ENCODE measurements around the gene PPARG.

DNA sequence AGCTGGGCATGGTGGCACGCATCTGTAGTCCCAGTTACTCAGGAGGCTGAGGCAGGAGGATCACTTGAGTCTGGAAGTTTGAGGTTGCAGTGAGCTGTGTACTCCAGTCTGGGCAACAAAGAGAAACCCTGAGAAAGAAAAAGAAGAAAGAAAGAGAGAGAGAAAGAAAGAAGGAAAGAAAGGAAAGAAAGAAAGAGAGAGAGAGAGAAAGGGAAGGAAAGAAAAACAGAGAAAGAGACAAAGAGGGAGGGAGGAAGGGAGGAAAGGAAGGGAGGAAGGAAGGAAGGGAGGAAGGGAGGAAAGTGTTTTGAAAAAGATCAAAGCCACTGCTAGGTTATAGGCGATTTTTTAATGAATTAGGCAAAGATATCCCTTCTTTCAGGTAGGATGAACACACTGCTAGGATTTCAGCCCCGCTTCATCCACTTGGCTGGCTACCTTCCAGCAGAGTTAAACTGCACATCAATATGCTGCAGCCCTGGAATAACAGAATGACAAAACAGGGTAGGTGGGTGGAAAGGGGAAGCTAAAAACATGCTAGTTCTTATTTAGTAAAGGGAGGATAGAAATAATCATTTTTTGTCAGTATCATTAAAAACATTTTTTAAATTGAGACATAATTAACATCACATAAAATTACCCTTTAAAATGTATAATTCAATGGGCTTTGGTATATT lies 12.8 kb upstream of the PPARG start:
- TF ChIP-seq YY1 (IDR thresholded peaks at IDR 0.05; ENCODE audit: insufficient read depth, insufficient read length) (no peak), ZNF274 (IDR thresholded peaks at IDR 0.05; ENCODE audit: low read depth, low read length) (no peak)
